HCT116 (cell line): Measurements from ENCODE around the gene LLGL2.

Source experiments
- CTCF ChIP-seq, 3 experiments: fragments of 200-600 bp in 1 of 3; sonication (generic) in 1 of 3; IDR thresholded peaks in 2 of 3; conservative IDR thresholded peaks in 1 of 3; 2 replicates each; pipeline ENCODE4 v1.5.1; 2012 to 2017; ENCODE audit warnings: low read depth in 2 of 3, low read length in 2 of 3, antibody characterized with exemption in 1 of 3, borderline replicate concordance in 1 of 3, control low read depth in 1 of 3, mild to moderate bottlenecking in 1 of 3, mixed read lengths in 1 of 3, mixed run types in 1 of 3, moderate library complexity in 1 of 3; ENCODE audit not compliant: insufficient read depth in 1 of 3
- EZH2 ChIP-seq: fragments of 200-600 bp; sonication (generic); IDR thresholded peaks from 2 replicates; pipeline ENCODE4 v1.6.1; 2017; ENCODE audit warnings: antibody characterized with exemption, mixed run types
- EZH2phosphoT487 ChIP-seq: fragments of 200-600 bp; IDR thresholded peaks from 2 replicates; pipeline ENCODE4 v1.6.1; 2018; ENCODE audit warnings: antibody characterized with exemption, borderline replicate concordance
- FOSL1 ChIP-seq: IDR thresholded peaks from 2 replicates; pipeline ENCODE4 v1.6.1; 2012; ENCODE audit warnings: low read depth
- POLR2A ChIP-seq: IDR thresholded peaks from 2 replicates; pipeline ENCODE4 v1.7.0; 2011; ENCODE audit warnings: borderline replicate concordance; ENCODE audit not compliant: insufficient read depth, insufficient read length; ENCODE audit errors: extremely low read depth
- POLR2AphosphoS5 ChIP-seq: IDR thresholded peaks from 2 replicates; pipeline ENCODE4 v1.6.1; 2011; ENCODE audit warnings: mild to moderate bottlenecking, low read depth, low read length, moderate library complexity
- SP1 ChIP-seq: IDR thresholded peaks from 2 replicates; pipeline ENCODE4 v1.6.1; 2012; ENCODE audit warnings: low read depth
- YY1 ChIP-seq: IDR thresholded peaks from 2 replicates; pipeline ENCODE4 v1.6.1; 2011; ENCODE audit warnings: low read length, low read depth, moderate library complexity, mild to moderate bottlenecking; ENCODE audit not compliant: insufficient replicate concordance; ENCODE audit errors: extremely low read depth
- ZNF274 ChIP-seq: fragments of 200-500 bp; sonication (Bioruptor generic); IDR thresholded peaks from 2 replicates; pipeline ENCODE4 v1.6.1; 2014; ENCODE audit warnings: mild to moderate bottlenecking, low read depth, low read length, inconsistent platforms
- TF ChIP-seq, protein P1 (sequence below): IDR thresholded peaks from 2 replicates; pipeline ENCODE4 v1.6.1; 2012
- TF ChIP-seq, protein P2 (sequence below): IDR thresholded peaks from 2 replicates; pipeline ENCODE4 v1.6.1; 2012
- TF ChIP-seq, protein P3 (sequence below): IDR thresholded peaks from 2 replicates; pipeline ENCODE4 v1.6.1; 2012; ENCODE audit warnings: low read depth

DNA sequence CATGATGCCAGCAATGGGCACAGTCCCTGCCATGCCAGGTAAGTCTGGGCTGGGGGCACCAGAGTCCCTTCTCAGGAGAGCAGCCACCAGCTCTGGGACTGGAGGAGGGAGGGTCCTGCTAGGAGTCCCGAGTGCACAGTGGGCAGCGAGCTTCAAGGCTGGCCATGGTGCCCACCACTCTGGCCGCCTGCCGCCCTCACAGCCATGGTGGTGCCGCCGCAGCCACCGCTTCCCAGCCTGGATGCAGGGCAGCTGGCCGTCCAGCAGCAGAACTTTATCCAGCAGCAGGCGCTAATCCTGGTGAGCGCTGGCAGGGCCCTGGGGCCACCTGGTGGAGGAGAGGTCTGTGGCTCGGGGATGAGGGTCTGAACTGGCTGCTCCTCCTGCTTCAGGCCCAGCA lies 89.8 kb downstream of the LLGL2 start:
- TF ChIP-seq YY1, result no peak
- TF ChIP-seq, protein P1, sequence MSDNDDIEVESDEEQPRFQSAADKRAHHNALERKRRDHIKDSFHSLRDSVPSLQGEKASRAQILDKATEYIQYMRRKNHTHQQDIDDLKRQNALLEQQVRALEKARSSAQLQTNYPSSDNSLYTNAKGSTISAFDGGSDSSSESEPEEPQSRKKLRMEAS, result no peak
- no peak for TF ChIP-seq SP1
- TF ChIP-seq EZH2, result no peak
- peak in 2 of 3 experiments; percentile 15 to 76; a peak in 3 of 6 replicates for TF ChIP-seq CTCF (IDR thresholded peaks at IDR 0.05 in 2 of 3, conservative IDR thresholded peaks at IDR 0.05 in 1 of 3; ENCODE audit: borderline replicate concordance in 1 of 3, insufficient read depth in 1 of 3, low read depth in 2 of 3, low read length in 2 of 3)
- no peak for TF ChIP-seq POLR2AphosphoS5
- no peak for TF ChIP-seq POLR2A
- no peak for TF ChIP-seq EZH2phosphoT487
- TF ChIP-seq, protein P2, sequence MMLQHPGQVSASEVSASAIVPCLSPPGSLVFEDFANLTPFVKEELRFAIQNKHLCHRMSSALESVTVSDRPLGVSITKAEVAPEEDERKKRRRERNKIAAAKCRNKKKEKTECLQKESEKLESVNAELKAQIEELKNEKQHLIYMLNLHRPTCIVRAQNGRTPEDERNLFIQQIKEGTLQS, result no peak
- no peak for TF ChIP-seq FOSL1
- TF ChIP-seq ZNF274, result no peak
- TF ChIP-seq, protein P3, sequence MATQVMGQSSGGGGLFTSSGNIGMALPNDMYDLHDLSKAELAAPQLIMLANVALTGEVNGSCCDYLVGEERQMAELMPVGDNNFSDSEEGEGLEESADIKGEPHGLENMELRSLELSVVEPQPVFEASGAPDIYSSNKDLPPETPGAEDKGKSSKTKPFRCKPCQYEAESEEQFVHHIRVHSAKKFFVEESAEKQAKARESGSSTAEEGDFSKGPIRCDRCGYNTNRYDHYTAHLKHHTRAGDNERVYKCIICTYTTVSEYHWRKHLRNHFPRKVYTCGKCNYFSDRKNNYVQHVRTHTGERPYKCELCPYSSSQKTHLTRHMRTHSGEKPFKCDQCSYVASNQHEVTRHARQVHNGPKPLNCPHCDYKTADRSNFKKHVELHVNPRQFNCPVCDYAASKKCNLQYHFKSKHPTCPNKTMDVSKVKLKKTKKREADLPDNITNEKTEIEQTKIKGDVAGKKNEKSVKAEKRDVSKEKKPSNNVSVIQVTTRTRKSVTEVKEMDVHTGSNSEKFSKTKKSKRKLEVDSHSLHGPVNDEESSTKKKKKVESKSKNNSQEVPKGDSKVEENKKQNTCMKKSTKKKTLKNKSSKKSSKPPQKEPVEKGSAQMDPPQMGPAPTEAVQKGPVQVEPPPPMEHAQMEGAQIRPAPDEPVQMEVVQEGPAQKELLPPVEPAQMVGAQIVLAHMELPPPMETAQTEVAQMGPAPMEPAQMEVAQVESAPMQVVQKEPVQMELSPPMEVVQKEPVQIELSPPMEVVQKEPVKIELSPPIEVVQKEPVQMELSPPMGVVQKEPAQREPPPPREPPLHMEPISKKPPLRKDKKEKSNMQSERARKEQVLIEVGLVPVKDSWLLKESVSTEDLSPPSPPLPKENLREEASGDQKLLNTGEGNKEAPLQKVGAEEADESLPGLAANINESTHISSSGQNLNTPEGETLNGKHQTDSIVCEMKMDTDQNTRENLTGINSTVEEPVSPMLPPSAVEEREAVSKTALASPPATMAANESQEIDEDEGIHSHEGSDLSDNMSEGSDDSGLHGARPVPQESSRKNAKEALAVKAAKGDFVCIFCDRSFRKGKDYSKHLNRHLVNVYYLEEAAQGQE, result no peak
